LNCaP clone FGC (cell line): Measurements from ENCODE around the gene KIAA2012.

Experiments
- DNase-seq: peaks from one replicate; pipeline ENCODE4 v3.0.0-alpha.2; 2011; ENCODE audit warnings: low read depth
- H3K4me3 ChIP-seq: 2 replicates; pipeline ENCODE4 v1.5.1; 2011; ENCODE audit warnings: mild to moderate bottlenecking, low read depth, low read length, control low read depth
- TF ChIP-seq, protein P1 (sequence below): IDR thresholded peaks from 2 replicates; pipeline ENCODE4 v1.5.1; 2012; ENCODE audit warnings: mild to moderate bottlenecking; ENCODE audit not compliant: control insufficient read depth, insufficient read depth; ENCODE audit errors: extremely low read depth

Gene KIAA2012

GRCh38 chr2:202104286-202104870 is 31.3 kb downstream of the KIAA2012 start:
- no peak for DNase-seq
- H3K4me3 ChIP-seq = no peak overlapping the region
- TF ChIP-seq, protein P1, sequence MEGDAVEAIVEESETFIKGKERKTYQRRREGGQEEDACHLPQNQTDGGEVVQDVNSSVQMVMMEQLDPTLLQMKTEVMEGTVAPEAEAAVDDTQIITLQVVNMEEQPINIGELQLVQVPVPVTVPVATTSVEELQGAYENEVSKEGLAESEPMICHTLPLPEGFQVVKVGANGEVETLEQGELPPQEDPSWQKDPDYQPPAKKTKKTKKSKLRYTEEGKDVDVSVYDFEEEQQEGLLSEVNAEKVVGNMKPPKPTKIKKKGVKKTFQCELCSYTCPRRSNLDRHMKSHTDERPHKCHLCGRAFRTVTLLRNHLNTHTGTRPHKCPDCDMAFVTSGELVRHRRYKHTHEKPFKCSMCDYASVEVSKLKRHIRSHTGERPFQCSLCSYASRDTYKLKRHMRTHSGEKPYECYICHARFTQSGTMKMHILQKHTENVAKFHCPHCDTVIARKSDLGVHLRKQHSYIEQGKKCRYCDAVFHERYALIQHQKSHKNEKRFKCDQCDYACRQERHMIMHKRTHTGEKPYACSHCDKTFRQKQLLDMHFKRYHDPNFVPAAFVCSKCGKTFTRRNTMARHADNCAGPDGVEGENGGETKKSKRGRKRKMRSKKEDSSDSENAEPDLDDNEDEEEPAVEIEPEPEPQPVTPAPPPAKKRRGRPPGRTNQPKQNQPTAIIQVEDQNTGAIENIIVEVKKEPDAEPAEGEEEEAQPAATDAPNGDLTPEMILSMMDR = peak; percentile 61

GRCh38 chr2:202105025-202105424 is 32.0 kb downstream of the KIAA2012 start:
- TF ChIP-seq, protein P1 = no peak
- DNase-seq = no peak

DNA sequence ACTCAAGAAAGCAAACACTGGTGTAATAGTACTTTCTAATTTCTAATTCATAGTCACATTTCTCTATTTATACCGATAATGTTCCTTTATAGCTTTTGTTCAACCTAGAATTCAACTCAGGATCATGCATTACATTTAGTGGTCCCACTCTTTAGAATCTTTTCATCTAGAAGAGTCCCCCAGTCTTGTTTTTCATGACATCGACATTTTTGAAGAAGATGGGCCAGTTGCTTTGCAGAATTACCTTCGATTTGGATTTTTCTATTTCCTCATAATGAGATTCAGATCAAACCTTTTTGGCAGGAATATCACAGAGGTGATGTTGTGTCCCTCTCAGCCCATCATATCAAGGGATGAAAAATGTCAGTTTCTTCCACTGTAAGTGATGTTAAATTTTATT is 35.3 kb downstream of the KIAA2012 start:
- TF ChIP-seq, protein P1 = no peak
- no peak overlapping the region for H3K4me3 ChIP-seq

More at GRCh38 chr2:202105025-202105424, 32.0 kb downstream of the KIAA2012 start:
- no peak overlapping the region for H3K4me3 ChIP-seq

GRCh38 chr2:202109139-202109736 is 36.2 kb downstream of the KIAA2012 start:
- TF ChIP-seq, protein P1 = no peak
- DNase-seq = no peak
- no peak overlapping the region for H3K4me3 ChIP-seq

More for the DNA sequence above, 35.3 kb downstream of the KIAA2012 start:
- no peak for DNase-seq

DNA sequence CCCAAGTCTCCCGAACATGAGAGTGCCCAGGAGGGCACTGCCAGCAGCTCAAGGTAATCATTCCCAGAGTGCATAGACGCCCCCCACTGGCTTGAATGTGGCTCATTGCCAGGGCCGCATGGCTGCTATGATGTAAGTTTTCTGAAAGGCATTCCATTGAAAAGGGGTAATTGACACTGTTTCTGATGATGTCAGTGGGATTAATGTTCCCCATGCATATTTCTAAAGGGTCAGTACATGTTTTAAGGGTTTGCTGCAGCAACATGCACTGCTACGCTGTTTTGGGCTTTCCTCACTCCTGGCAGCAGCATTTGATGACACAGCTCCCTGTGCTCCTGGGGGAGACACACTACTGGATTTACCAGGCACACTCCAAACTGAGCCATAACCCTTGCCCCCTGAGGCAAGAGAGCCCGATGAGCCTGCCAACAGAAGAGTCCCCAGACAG is 36.7 kb downstream of the KIAA2012 start:
- DNase-seq = no peak
- H3K4me3 ChIP-seq = no peak overlapping the region
- TF ChIP-seq, protein P1 = no peak

DNA sequence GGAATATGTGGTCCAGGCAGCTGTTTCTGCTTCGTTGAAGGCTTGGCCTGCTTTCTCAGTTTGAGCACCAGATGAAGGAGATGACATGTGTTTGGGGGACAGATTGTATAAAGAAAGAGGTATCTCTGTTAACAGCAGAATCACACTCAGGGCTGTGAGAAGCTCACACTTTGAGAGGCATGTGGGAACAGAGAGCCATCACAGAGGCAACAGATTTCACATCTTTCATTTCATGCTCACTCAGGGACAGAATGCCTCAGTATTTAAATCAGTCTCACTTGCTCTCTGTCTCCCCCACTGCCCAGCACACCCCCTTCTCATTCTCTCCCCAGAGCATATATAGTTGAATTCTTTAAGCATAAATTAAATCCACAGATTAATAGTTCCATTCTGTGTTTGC is 37.4 kb downstream of the KIAA2012 start:
- DNase-seq = no peak
- TF ChIP-seq, protein P1 = no peak
- no peak overlapping the region for H3K4me3 ChIP-seq
